Activated T-helper 2 cell treated with anti-CD3 and anti-CD28 coated beads, Interferon-gamma antibody, Interleukin-2, Interleukin-4, amounts not matched to agents 10 μg/mL and 5 μg/mL and 100 μg/mL, durations not matched to agents 14 hours and 24 hours and 36 hours (primary cell): Measurements from ENCODE around the gene KCNC4. TPM values are rescaled to one million over a fixed set of nuclear protein-coding genes. Genes with fewer than 3 reads are reported as not detected.
A peak's percentile ranks its signal among the peaks of the same experiment; 100 is the strongest.

ENCODE experiments used
- DNase-seq: peaks from one replicate; pipeline ENCODE4 v3.0.0; 2021; ENCODE audit warnings: low spot score
- H3K27ac Mint-ChIP-seq: one replicate; pipeline ENCODE4 v1.8.0; 2021; ENCODE audit warnings: mixed read lengths
- H3K27me3 Mint-ChIP-seq: one replicate; pipeline ENCODE4 v1.8.0; 2021; ENCODE audit warnings: low read depth, mixed read lengths
- H3K36me3 Mint-ChIP-seq: one replicate; pipeline ENCODE4 v1.8.0; 2021; ENCODE audit warnings: low read depth, mixed read lengths
- H3K4me1 Mint-ChIP-seq: one replicate; pipeline ENCODE4 v1.8.0; 2021; ENCODE audit warnings: low read depth, mixed read lengths
- H3K4me3 Mint-ChIP-seq: one replicate; pipeline ENCODE4 v1.8.0; 2021; ENCODE audit warnings: low read depth, mild to moderate bottlenecking, moderate library complexity, mixed read lengths
- H3K9me3 Mint-ChIP-seq: one replicate; pipeline ENCODE4 v1.8.0; 2021; ENCODE audit warnings: mixed read lengths
- intact Hi-C: fragments of 100-400 bp; cut with micrococcal nuclease; formaldehyde crosslinking; loops from one replicate; pipeline ENCODE4 v1.15.1; 2023
- total RNA-seq: library from RNA; stranded (reverse); gene quantifications from 2 replicates; pipeline ENCODE4 v1.2.3, GENCODE V29; 2022

Gene KCNC4
- 30.6 and 31.1 TPM in 2 replicates for total RNA-seq

- H3K27ac Mint-ChIP-seq = peak within 1 kb of the TSS; percentile 94
- no peaks in the 10 kb centered on the region for H3K9me3 Mint-ChIP-seq
- peak; percentile 90 for DNase-seq
- H3K36me3 Mint-ChIP-seq = peaks cover 5% of the 10 kb centered on the region
- no peaks in the 10 kb centered on the region for H3K27me3 Mint-ChIP-seq
- peaks cover 45% of the 10 kb centered on the region for H3K4me1 Mint-ChIP-seq
- intact Hi-C loops = loop anchor here (1.0 to 2.0 kb wide), 4 partner anchors 53 to 463 kb away; partner anchors contain the start of gene LAMTOR5
- H3K4me3 Mint-ChIP-seq = peak within 1 kb of the TSS; percentile 88
Measured at GRCh38 chr1:110209715-110210603, at the start of gene KCNC4. KCNC4 (plus strand) TSS chr1:110210314; CDS start chr1:110211500, 1,186 bp downstream.

- intact Hi-C loops = no loop called here
- Mint-ChIP-seq H3K27ac (no peak overlapping the region), H3K27me3 (peaks cover 7% of the 10 kb centered on the region), H3K9me3 (no peaks in the 10 kb centered on the region), H3K4me3 (no peak overlapping the region), H3K4me1 (peaks cover 2% of the 10 kb centered on the region), H3K36me3 (no peaks in the 10 kb centered on the region)
- no peak for DNase-seq
Measured at GRCh38 chr1:110160538-110161100, 49.5 kb upstream of the KCNC4 start.

- intact Hi-C loops = no loop called here
- Mint-ChIP-seq H3K36me3 (no peaks in the 10 kb centered on the region), H3K4me1 (peaks cover 2% of the 10 kb centered on the region), H3K4me3 (no peak overlapping the region), H3K27ac (no peak overlapping the region), H3K9me3 (no peaks in the 10 kb centered on the region), H3K27me3 (peaks cover 7% of the 10 kb centered on the region)
- no peak for DNase-seq
Measured at GRCh38 chr1:110161165-110161564, 48.9 kb upstream of the KCNC4 start.

- Mint-ChIP-seq H3K4me1 (peaks cover 2% of the 10 kb centered on the region), H3K27ac (no peak overlapping the region), H3K36me3 (no peaks in the 10 kb centered on the region), H3K4me3 (no peak overlapping the region), H3K27me3 (peaks cover 2% of the 10 kb centered on the region), H3K9me3 (no peaks in the 10 kb centered on the region)
- DNase-seq = no peak
- intact Hi-C loops = no loop called here
Measured at GRCh38 chr1:110161849-110162248, 48.3 kb upstream of the KCNC4 start.

GRCh38 chr1:110163591-110163990, 46.5 kb upstream of the KCNC4 start:
- H3K4me1 Mint-ChIP-seq = peaks cover 2% of the 10 kb centered on the region
- no peak overlapping the region for H3K4me3 Mint-ChIP-seq
- intact Hi-C loops = no loop called here
- no peak for DNase-seq
- no peaks in the 10 kb centered on the region for H3K36me3 Mint-ChIP-seq
- H3K27me3 Mint-ChIP-seq = no peaks in the 10 kb centered on the region
- H3K9me3 Mint-ChIP-seq = no peaks in the 10 kb centered on the region
- no peak overlapping the region for H3K27ac Mint-ChIP-seq

DNA sequence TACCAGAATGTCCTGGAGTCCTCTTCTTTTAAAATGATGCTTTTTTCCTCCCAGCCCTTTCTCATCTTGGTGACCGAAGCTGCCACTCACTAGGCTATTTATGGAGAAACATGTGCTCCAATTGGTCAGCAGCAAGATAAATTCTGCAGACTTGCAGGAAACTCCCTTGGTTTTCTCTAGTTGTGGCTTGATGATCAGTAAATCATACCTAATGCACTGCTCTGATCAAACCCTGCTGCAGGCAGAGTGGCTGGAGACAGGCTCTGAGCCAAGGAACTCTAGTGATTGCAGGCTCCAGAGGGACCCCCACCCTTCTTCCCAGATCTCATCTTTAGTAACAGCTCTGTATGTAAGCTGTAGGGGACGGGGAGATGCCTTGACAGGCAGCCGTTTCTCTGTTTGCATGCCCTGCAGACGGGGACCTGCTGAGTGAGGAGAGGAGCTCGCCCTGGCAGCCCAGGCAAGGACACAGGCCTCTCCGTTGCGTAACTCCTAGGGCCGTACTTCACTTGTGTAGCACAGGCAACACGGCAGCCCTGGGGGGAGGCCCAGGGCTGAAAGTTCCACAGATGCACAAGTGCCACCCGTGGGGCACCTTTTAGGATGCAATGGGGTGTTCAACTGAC, 45.3 kb upstream of the KCNC4 start:
- DNase-seq = no peak
- Mint-ChIP-seq H3K36me3 (no peaks in the 10 kb centered on the region), H3K4me3 (no peak overlapping the region), H3K27me3 (peaks cover 2% of the 10 kb centered on the region), H3K9me3 (no peaks in the 10 kb centered on the region), H3K4me1 (peaks cover 2% of the 10 kb centered on the region), H3K27ac (no peak overlapping the region)
- intact Hi-C loops = no loop called here

- Mint-ChIP-seq H3K36me3 (no peaks in the 10 kb centered on the region), H3K4me1 (no peaks in the 10 kb centered on the region), H3K27ac (no peak overlapping the region), H3K27me3 (peaks cover 2% of the 10 kb centered on the region), H3K9me3 (no peaks in the 10 kb centered on the region), H3K4me3 (no peak overlapping the region)
- intact Hi-C loops = no loop called here
- no peak for DNase-seq
Measured at GRCh38 chr1:110165761-110166231, 44.3 kb upstream of the KCNC4 start.

DNA sequence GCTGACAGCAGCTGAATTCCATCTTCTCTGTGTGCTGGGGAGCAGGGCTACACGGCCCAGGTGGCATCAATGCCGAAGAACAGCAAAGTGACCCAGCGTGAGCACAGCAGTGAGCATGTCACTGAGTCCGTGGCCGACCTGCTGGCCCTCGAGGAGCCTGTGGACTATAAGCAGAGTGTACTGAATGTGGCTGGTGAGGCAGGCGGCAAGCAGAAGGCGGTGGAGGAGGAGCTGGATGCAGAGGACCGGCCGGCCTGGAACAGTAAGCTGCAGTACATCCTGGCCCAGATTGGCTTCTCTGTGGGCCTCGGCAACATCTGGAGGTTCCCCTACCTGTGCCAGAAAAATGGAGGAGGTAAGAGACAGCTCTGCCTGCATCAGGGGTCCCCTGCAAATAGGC, 43.3 kb upstream of the KCNC4 start:
- no peaks in the 10 kb centered on the region for H3K4me1 Mint-ChIP-seq
- H3K4me3 Mint-ChIP-seq = no peak overlapping the region
- no peaks in the 10 kb centered on the region for H3K9me3 Mint-ChIP-seq
- intact Hi-C loops = no loop called here
- no peak for DNase-seq
- H3K27ac Mint-ChIP-seq = no peak overlapping the region
- peaks cover 2% of the 10 kb centered on the region for H3K27me3 Mint-ChIP-seq
- no peaks in the 10 kb centered on the region for H3K36me3 Mint-ChIP-seq

DNA sequence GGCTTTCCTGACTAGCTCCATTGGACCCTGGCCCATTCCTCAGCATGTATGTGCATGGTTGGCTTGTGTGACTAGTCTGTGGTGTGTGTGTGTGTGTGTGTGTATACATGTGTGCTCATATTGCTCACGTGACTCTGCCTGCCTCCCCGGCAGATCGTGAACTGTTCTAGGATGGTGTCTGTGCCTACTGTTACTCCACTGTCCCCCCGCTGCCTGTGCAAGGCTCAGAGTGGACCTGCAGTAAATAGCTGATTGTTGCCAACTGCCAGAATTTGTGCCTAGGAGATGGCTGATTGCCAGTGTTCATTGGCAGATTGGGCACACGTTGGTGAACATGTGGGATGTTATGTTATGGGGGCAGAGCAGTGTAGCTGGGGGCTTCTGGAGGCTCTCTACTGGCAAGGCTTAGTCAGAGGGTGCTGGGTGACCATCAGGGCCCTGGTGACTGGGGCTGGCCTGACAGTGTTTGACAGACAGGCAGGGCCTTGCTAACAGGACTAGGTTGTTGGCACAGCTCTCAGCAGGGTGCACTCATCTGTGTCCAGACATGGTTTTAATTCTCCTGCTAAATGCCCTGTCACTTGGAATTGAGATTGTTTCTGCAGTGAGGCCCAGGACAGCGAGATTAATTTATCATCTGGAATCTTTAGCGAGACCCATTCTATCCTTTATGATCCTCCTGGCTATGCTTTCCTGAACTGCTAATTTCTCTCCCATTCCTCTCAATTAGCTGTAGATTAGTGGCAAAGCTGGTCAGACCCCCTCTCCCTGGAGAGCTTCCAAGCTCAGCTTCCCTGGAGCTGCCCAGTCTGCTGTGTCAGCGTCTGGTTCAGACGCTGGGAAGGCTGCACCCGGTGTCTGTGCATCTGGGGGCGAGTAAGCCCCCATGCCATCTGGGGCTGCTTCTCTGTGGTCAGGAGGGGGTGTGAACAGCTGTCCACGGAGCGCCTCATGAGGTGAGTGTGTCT, 39.1 kb upstream of the KCNC4 start:
- Mint-ChIP-seq H3K27ac (no peak overlapping the region), H3K4me3 (no peak overlapping the region), H3K4me1 (no peaks in the 10 kb centered on the region), H3K27me3 (peaks cover 3% of the 10 kb centered on the region), H3K36me3 (no peaks in the 10 kb centered on the region), H3K9me3 (no peaks in the 10 kb centered on the region)
- DNase-seq = no peak
- intact Hi-C loops = no loop called here

GRCh38 chr1:110172001-110172400, 38.1 kb upstream of the KCNC4 start:
- intact Hi-C loops = no loop called here
- peaks cover 3% of the 10 kb centered on the region for H3K27me3 Mint-ChIP-seq
- H3K36me3 Mint-ChIP-seq = no peaks in the 10 kb centered on the region
- H3K4me3 Mint-ChIP-seq = no peak overlapping the region
- no peaks in the 10 kb centered on the region for H3K4me1 Mint-ChIP-seq
- H3K9me3 Mint-ChIP-seq = no peaks in the 10 kb centered on the region
- H3K27ac Mint-ChIP-seq = no peak overlapping the region
- no peak for DNase-seq

DNA sequence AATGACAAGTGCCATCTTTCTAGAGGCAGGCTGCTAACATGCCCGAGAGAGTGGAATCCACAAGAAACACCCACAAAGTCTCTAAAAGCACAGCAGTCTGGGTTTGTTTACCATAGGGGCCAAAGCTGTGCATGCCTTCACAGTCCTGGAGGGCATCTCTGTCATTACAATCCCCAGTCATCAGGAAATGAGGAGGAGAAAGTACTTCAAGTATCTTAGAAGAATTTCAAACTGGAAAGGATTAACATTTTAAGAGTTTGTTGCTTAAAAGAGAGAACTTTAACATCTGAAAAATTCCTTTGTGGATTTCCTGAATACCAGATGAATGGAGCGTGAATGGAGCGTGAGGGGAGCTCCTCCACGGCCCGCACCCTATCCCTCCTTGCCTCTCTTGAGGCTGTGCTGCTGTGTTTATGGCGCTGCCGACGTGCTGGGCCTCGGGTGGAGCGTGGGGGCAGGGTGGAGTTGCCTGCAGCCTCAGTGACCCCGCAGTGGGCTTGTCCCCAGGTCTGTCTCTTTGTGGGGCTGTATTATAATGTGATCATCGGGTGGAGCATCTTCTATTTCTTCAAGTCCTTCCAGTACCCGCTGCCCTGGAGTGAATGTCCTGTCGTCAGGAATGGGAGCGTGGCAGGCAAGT, 36.5 kb upstream of the KCNC4 start:
- intact Hi-C loops = no loop called here
- Mint-ChIP-seq H3K36me3 (no peaks in the 10 kb centered on the region), H3K27me3 (peaks cover 3% of the 10 kb centered on the region), H3K27ac (no peak overlapping the region), H3K4me3 (no peak overlapping the region), H3K4me1 (no peaks in the 10 kb centered on the region), H3K9me3 (no peaks in the 10 kb centered on the region)
- no peak for DNase-seq

DNA sequence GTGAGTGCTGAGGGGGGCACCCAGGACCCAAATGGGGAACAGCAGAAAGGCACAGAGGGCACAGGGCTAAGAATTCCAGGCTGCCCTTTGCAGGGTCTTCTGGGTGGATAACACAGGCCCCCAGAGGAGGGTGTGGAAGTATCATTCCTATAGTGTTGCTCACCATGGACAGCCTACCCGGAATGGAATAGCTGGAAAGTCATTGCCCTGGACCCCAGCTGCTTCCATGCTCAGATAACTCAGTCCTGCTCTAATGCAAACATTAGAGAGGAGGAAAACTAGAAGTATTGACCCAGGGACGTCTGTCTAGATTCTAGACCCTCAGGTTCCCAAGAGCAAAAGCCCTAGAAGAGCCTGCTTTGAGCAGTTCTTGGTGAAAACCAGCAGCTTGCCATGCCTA, 35.2 kb upstream of the KCNC4 start:
- no peak for DNase-seq
- no peaks in the 10 kb centered on the region for H3K4me1 Mint-ChIP-seq
- H3K36me3 Mint-ChIP-seq = no peaks in the 10 kb centered on the region
- no peak overlapping the region for H3K27ac Mint-ChIP-seq
- no peaks in the 10 kb centered on the region for H3K9me3 Mint-ChIP-seq
- no peak overlapping the region for H3K4me3 Mint-ChIP-seq
- peaks cover 1% of the 10 kb centered on the region for H3K27me3 Mint-ChIP-seq
- intact Hi-C loops = no loop called here
